HepG2 (cell line): Measurements from ENCODE around the gene RBCK1. TPM values are rescaled to one million over a fixed set of nuclear protein-coding genes. Genes with fewer than 3 reads are reported as not detected.

ENCODE experiments used
- GTF2F1 ChIP-seq: fragments of 150-350 bp; IDR thresholded peaks from 2 replicates; pipeline ENCODE4 v1.6.1; 2014; ENCODE audit warnings: low read length
- ZNF569 ChIP-seq: sonication (generic); formaldehyde crosslinking; IDR thresholded peaks from 2 replicates; pipeline ENCODE4 v1.5.0; 2020; ENCODE audit warnings: mild to moderate bottlenecking, missing genetic modification reagents, moderate library complexity, borderline replicate concordance
- polyA plus RNA-seq, 8 experiments: library from polyadenylated mRNA; depleted of rRNA in 3 of 8; stranded (reverse) in 7 of 8; unstranded in 1 of 8; fragments of >200 nt; fragmentation: Illumina TruSeq in 4 of 8; extraction: Trizol in 4 of 8; gene quantifications; 2 replicates each; pipeline versions ENCODE4 v1.2.1 to v1.2.3, GENCODE V29; 2011 to 2016; ENCODE audit warnings: low read depth in 4 of 8, missing spikeins in 1 of 8, mixed read lengths in 1 of 8; ENCODE audit not compliant: insufficient read depth in 1 of 8
- total RNA-seq, 5 experiments: library from RNA; depleted of rRNA; stranded (reverse); fragments of >200 nt; fragmentation: Illumina TruSeq; extraction: Trizol; gene quantifications; 2 replicates each; pipeline ENCODE4 v1.2.3, GENCODE V29; 2016; ENCODE audit warnings: low read depth in 1 of 5
- TF ChIP-seq, protein P1 (sequence below), 2 experiments: fragments of 450-650 bp in 1 of 2; sonication (generic) in 1 of 2; formaldehyde crosslinking in 1 of 2; IDR thresholded peaks; 2 replicates each; pipeline versions ENCODE4 v1.6.1 to v1.8.0; 2016 to 2022; ENCODE audit warnings: antibody characterized with exemption in 1 of 2, mild to moderate bottlenecking in 1 of 2, missing genetic modification reagents in 1 of 2
- TF ChIP-seq, protein P2 (sequence below): sonication (generic); formaldehyde crosslinking; IDR thresholded peaks from 2 replicates; pipeline ENCODE4 v1.5.0; 2020; ENCODE audit warnings: missing genetic modification reagents, mild to moderate bottlenecking, borderline replicate concordance
- TF ChIP-seq, protein P3 (sequence below): sonication (generic); formaldehyde crosslinking; IDR thresholded peaks from 2 replicates; pipeline ENCODE4 v1.4.0; 2020; ENCODE audit warnings: missing genetic modification reagents, mild to moderate bottlenecking, borderline replicate concordance
- TF ChIP-seq, protein P4 (sequence below): sonication (generic); formaldehyde crosslinking; IDR thresholded peaks from 2 replicates; pipeline ENCODE4 v1.8.0; 2023; ENCODE audit warnings: mild to moderate bottlenecking, missing genetic modification reagents
- TF ChIP-seq, protein P5 (sequence below): sonication (generic); formaldehyde crosslinking; IDR thresholded peaks from 2 replicates; pipeline ENCODE4 v1.5.0; 2020; ENCODE audit warnings: mild to moderate bottlenecking, missing genetic modification reagents, moderate library complexity

The RBCK1 gene
- total and polyA plus RNA-seq, 2 of the 13 experiments (the other 11 are each of a cell fraction or from before 2014, with no cell fraction given): 149 to 215 TPM

DNA sequence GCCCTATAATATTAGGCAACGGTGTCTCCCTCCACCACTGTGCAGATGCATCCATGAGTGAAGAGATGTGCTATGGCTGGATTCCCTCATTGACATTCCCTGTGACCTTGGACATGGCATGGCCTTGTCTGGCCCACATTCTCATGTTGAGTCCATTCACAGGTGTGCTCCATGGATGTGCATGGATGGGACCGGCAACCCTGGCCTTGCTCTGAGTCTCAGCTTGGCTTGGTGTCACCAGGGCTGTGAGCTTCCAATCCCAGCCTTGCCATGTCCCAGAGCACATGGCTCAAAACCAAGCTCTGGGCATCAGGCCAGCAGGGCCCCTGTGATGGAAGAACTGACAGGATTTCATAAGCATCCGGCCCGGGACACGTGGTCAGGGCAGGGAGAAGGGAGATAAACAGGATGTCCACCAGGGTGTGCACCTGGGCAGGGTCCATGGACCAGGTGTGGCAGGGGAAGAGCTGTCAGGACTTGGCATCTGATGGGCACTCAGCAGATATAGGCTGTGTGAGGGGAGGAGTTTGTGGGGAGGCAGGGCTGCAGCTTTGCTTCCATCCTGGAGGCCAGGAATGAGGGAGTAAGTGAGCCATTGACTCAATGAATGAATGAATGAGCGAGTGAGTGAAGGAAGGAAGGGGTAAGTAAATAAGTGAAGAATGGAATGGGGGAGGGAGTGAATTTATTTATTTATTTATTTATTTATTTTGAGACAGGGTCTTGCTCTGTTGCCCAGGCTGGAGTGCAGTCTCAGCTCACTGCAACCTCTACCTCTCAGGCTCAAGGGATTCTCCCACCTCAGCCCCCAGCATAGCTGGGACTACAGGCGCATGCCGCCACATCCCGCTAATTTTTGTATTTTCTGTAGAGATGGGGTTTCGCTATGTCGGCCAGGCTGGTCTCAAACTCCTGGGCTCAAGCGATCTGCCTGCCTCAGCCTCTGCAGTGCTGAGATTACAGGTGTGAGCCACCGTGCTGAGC is 45.5 kb upstream of the RBCK1 start (continued):
- TF ChIP-seq, protein P1, sequence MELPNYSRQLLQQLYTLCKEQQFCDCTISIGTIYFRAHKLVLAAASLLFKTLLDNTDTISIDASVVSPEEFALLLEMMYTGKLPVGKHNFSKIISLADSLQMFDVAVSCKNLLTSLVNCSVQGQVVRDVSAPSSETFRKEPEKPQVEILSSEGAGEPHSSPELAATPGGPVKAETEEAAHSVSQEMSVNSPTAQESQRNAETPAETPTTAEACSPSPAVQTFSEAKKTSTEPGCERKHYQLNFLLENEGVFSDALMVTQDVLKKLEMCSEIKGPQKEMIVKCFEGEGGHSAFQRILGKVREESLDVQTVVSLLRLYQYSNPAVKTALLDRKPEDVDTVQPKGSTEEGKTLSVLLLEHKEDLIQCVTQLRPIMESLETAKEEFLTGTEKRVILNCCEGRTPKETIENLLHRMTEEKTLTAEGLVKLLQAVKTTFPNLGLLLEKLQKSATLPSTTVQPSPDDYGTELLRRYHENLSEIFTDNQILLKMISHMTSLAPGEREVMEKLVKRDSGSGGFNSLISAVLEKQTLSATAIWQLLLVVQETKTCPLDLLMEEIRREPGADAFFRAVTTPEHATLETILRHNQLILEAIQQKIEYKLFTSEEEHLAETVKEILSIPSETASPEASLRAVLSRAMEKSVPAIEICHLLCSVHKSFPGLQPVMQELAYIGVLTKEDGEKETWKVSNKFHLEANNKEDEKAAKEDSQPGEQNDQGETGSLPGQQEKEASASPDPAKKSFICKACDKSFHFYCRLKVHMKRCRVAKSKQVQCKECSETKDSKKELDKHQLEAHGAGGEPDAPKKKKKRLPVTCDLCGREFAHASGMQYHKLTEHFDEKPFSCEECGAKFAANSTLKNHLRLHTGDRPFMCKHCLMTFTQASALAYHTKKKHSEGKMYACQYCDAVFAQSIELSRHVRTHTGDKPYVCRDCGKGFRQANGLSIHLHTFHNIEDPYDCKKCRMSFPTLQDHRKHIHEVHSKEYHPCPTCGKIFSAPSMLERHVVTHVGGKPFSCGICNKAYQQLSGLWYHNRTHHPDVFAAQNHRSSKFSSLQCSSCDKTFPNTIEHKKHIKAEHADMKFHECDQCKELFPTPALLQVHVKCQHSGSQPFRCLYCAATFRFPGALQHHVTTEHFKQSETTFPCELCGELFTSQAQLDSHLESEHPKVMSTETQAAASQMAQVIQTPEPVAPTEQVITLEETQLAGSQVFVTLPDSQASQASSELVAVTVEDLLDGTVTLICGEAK (IDR thresholded peaks at IDR 0.05): no peak
- TF ChIP-seq, protein P1 (CRISPR knock-in tag; IDR thresholded peaks at IDR 0.05): peak; percentile 94
- TF ChIP-seq, protein P2, sequence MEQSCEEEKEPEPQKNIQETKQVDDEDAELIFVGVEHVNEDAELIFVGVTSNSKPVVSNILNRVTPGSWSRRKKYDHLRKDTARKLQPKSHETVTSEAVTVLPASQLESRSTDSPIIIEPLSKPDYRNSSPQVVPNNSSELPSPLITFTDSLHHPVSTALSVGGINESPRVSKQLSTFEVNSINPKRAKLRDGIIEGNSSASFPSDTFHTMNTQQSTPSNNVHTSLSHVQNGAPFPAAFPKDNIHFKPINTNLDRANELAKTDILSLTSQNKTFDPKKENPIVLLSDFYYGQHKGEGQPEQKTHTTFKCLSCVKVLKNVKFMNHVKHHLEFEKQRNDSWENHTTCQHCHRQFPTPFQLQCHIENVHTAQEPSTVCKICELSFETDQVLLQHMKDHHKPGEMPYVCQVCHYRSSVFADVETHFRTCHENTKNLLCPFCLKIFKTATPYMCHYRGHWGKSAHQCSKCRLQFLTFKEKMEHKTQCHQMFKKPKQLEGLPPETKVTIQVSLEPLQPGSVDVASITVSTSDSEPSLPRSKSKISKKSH: peak; percentile 99
- TF ChIP-seq GTF2F1 (0 out of 2 replicates have a peak, but pooled peaks have one; percentile 26), ZNF569 (CRISPR knock-in tag) (peak; percentile 56; the same call in 1 of the 2 replicates)
- TF ChIP-seq, protein P3, sequence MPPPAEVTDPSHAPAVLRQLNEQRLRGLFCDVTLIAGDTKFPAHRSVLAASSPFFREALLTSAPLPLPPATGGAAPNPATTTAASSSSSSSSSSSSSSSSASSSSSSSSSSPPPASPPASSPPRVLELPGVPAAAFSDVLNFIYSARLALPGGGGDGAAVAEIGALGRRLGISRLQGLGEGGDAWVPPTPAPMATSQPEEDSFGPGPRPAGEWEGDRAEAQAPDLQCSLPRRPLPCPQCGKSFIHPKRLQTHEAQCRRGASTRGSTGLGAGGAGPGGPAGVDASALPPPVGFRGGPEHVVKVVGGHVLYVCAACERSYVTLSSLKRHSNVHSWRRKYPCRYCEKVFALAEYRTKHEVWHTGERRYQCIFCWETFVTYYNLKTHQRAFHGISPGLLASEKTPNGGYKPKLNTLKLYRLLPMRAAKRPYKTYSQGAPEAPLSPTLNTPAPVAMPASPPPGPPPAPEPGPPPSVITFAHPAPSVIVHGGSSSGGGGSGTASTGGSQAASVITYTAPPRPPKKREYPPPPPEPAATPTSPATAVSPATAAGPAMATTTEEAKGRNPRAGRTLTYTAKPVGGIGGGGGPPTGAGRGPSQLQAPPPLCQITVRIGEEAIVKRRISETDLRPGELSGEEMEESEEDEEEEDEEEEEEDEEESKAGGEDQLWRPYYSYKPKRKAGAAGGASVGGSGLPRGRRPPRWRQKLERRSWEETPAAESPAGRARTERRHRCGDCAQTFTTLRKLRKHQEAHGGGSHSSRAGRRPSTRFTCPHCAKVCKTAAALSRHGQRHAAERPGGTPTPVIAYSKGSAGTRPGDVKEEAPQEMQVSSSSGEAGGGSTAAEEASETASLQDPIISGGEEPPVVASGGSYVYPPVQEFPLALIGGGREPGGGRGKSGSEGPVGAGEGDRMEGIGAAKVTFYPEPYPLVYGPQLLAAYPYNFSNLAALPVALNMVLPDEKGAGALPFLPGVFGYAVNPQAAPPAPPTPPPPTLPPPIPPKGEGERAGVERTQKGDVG (CRISPR knock-in tag): peak; percentile 98
- TF ChIP-seq, protein P4, sequence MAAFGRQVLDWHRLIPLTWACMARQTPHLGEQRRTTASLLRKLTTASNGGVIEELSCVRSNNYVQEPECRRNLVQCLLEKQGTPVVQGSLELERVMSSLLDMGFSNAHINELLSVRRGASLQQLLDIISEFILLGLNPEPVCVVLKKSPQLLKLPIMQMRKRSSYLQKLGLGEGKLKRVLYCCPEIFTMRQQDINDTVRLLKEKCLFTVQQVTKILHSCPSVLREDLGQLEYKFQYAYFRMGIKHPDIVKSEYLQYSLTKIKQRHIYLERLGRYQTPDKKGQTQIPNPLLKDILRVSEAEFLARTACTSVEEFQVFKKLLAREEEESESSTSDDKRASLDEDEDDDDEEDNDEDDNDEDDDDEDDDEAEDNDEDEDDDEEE: peak; percentile 63; the same call in 1 of the 2 replicates
- TF ChIP-seq, protein P5, sequence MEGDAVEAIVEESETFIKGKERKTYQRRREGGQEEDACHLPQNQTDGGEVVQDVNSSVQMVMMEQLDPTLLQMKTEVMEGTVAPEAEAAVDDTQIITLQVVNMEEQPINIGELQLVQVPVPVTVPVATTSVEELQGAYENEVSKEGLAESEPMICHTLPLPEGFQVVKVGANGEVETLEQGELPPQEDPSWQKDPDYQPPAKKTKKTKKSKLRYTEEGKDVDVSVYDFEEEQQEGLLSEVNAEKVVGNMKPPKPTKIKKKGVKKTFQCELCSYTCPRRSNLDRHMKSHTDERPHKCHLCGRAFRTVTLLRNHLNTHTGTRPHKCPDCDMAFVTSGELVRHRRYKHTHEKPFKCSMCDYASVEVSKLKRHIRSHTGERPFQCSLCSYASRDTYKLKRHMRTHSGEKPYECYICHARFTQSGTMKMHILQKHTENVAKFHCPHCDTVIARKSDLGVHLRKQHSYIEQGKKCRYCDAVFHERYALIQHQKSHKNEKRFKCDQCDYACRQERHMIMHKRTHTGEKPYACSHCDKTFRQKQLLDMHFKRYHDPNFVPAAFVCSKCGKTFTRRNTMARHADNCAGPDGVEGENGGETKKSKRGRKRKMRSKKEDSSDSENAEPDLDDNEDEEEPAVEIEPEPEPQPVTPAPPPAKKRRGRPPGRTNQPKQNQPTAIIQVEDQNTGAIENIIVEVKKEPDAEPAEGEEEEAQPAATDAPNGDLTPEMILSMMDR (CRISPR knock-in tag): peak; percentile 100
